OCI-LY3 (cell line): ENCODE data around the gene CNTFR.

Experiments
- CTCF ChIP-seq: fragments of 200-600, 300-600 bp; sonication (generic); IDR thresholded peaks from 2 replicates; pipeline ENCODE4 v1.5.1; 2014; ENCODE audit warnings: antibody characterized with exemption, low read length, low read depth
- EZH2phosphoT487 ChIP-seq: fragments of 200-600 bp; shearing (Covaris generic); IDR thresholded peaks from 2 replicates; pipeline ENCODE4 v1.6.1; 2018; ENCODE audit warnings: antibody characterized with exemption, mixed run types, low read depth

DNA sequence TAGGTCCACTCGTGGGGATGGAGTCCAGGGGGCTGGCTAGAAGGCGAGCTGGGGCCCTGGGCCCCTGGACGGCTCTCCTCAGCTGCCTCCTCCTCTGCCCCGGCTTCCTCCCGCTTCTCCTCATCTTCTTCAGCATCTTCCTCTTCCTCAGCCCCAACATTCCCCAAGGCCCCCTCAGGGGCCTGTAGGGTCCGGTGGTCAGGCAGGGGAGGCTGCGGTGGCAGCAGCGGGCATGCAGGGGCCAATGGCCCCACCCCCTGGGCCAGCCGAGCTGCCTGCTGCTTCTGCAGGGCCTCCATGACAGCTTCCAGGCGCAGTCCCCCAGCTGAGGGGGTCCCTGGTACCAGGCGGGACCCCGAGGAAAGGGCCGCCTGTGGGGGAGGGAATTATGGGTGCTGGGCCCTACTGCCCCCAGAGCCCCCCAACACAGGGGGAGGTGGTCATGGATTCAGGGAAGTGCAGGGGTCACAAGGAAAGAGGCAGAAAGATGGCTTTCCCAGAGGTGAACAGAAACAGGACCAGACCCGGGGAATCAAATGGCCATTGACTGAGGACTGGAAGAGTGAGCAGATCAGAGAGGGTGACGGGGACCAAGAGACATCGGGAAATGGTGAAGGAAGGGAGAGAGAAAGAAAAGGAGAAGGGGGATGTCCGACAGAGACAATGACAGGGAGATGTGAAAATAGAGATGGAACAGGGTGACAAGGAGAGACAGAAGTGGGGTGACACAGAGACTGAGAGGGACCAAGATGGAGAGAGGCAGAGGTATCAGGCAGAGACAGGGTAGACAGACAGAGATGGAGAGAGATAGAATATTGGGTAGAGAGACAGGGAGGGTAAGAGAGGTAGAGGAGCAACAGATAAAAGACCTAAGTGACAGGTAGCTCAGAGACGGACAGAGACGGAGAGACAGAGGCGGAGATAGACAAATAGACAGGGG lies 38.5 kb upstream of the CNTFR start:
- TF ChIP-seq CTCF (no peak), EZH2phosphoT487 (peak; percentile 12; the same call in 1 of the 2 replicates)
